GM18519 (cell line): ENCODE data around the gene ATP1A3.
"Not testable (repeated sequence)": the region's sequence is repeated elsewhere in the genome, so short reads cannot be mapped to it uniquely, and the experiment has no call there.

ENCODE experiments used
- ATAC-seq: cut with Tn5 transposase; IDR thresholded peaks from one replicate; pipeline ENCODE4 v1.9.1; 2021; ENCODE audit warnings: mild to moderate bottlenecking, moderate library complexity; ENCODE audit not compliant: unreplicated experiment, low FRiP score

The ATP1A3 gene

GRCh38 chr19:42012747-42013146 is 18.7 kb upstream of the ATP1A3 start:
- not testable (repeated sequence) for ATAC-seq

GRCh38 chr19:42010245-42011126 is 16.5 kb upstream of the ATP1A3 start:
- no peak for ATAC-seq

- no peak for ATAC-seq
Measured at GRCh38 chr19:42006569-42006968, 12.5 kb upstream of the ATP1A3 start.

- ATAC-seq = no peak
Measured at GRCh38 chr19:42005504-42005903, 11.5 kb upstream of the ATP1A3 start.

GRCh38 chr19:42003506-42004294 is 9.7 kb upstream of the ATP1A3 start:
- ATAC-seq = no peak

GRCh38 chr19:41999878-42000208 is 5.8 kb upstream of the ATP1A3 start:
- no peak for ATAC-seq

GRCh38 chr19:41999071-41999877 is 5.2 kb upstream of the ATP1A3 start:
- ATAC-seq = no peak

GRCh38 chr19:41998246-41999020 is 4.4 kb upstream of the ATP1A3 start:
- no peak for ATAC-seq

GRCh38 chr19:41997851-41998229 is 3.8 kb upstream of the ATP1A3 start:
- ATAC-seq = no peak

GRCh38 chr19:41997121-41997850 is 3.3 kb upstream of the ATP1A3 start:
- no peak for ATAC-seq

- ATAC-seq = no peak
Measured at GRCh38 chr19:41995959-41996797, 2.1 kb upstream of the ATP1A3 start.

- no peak for ATAC-seq
Measured at GRCh38 chr19:41994994-41995958, 1.2 kb upstream of the ATP1A3 start.

- ATAC-seq = no peak
Measured at GRCh38 chr19:41994521-41994971, 516 bp upstream of the ATP1A3 start.

- not testable (repeated sequence) for ATAC-seq
Measured at GRCh38 chr19:41991925-41992569, 2.0 kb downstream of the ATP1A3 start.

- no peak for ATAC-seq
Measured at GRCh38 chr19:41991025-41991424, 3.0 kb downstream of the ATP1A3 start.

- no peak for ATAC-seq
Measured at GRCh38 chr19:41990615-41991014, 3.4 kb downstream of the ATP1A3 start.

GRCh38 chr19:41990028-41990427 is 4.0 kb downstream of the ATP1A3 start:
- no peak for ATAC-seq
